Inflammatory macrophage treated with lipopolysaccharide for 4 hours (primary cell): ENCODE data around the gene HOXB5.

Experiments used
- DNase-seq: peaks from one replicate; pipeline ENCODE4 v3.0.0-alpha.2; 2020

Gene HOXB5

GRCh38 chr17:48628649-48629410 is 35.3 kb upstream of the HOXB5 start:
- DNase-seq, result no peak

GRCh38 chr17:48627623-48628521 is 34.3 kb upstream of the HOXB5 start:
- DNase-seq, result no peak

- no peak for DNase-seq
These were observed 33.6 kb upstream of the HOXB5 start for GRCh38 chr17:48627118-48627597.

- DNase-seq, result no peak
These were observed 32.9 kb upstream of the HOXB5 start, which contains the start of gene HOXB9 for GRCh38 chr17:48626245-48627117. HOXB9 (minus strand) TSS chr17:48626358; CDS start chr17:48626269, 89 bp downstream.

- no peak for DNase-seq
These were observed 32.1 kb upstream of the HOXB5 start for GRCh38 chr17:48625495-48626244.

GRCh38 chr17:48624544-48625494 is 31.2 kb upstream of the HOXB5 start:
- no peak for DNase-seq

GRCh38 chr17:48624118-48624517 is 30.5 kb upstream of the HOXB5 start:
- no peak for DNase-seq

- no peak for DNase-seq
These were observed 30.0 kb upstream of the HOXB5 start for GRCh38 chr17:48623583-48623982.

- no peak for DNase-seq
These were observed 29.3 kb upstream of the HOXB5 start for GRCh38 chr17:48622857-48623256.

- no peak for DNase-seq
These were observed 28.1 kb upstream of the HOXB5 start for GRCh38 chr17:48621410-48622392.

GRCh38 chr17:48620461-48621139 is 27.0 kb upstream of the HOXB5 start:
- DNase-seq, result no peak

GRCh38 chr17:48619826-48620449 is 26.4 kb upstream of the HOXB5 start:
- no peak for DNase-seq

- DNase-seq, result peak; percentile 70
These were observed 24.8 kb upstream of the HOXB5 start for GRCh38 chr17:48618256-48618896.

GRCh38 chr17:48617471-48618255 is 24.1 kb upstream of the HOXB5 start:
- no peak for DNase-seq

GRCh38 chr17:48616717-48617470 is 23.3 kb upstream of the HOXB5 start:
- DNase-seq, result no peak
